Measurements from ENCODE around the gene PRM2.
"Not testable (repeated sequence)": the region's sequence is repeated elsewhere in the genome, so short reads cannot be mapped to it uniquely, and the experiment has no call there.

PRM2 gene

DNA sequence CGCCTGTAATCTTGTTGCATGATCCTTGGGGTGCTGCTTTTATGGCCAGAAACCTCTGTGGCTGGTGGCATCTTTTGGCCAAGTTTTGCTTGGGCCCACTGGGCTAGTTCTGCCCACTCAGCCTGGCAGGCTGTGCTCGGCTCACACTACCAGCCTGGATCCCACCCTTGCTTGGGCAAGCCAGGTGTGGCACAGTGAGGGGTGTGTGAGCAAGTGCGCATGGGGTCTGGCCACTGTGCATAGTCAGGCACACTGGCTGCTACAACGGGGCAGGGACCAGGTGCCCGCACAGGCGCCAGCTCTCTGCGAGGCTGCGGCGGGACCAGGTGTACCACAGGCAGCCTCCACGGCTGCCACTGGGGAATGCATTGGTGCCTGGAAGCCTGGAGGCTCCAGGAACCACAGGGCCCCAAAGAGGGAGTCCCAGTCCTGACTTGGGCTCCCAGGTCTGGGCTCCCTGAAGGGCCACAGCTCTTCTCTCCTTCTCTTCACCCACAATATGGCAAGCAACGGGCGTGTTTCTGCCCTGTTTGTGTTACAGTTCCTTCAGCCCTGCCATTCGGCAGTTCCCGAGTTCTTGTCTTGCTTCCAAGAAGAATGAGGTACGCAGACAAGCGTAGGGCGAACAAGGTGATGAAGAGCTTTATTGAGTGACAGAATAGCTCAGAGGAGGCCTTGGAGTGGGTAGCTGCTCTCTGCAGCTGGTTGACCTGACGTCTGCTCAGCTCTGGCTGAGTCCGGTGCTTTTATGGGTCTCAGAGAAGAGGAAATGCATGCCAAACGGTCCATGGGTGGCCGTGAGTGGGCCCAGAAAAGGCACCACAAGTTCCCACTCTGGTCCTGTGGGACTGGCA, 31.6 kb upstream of the PRM2 start:
- DNase-seq (ENCODE audit: insufficient read length, low spot score) (no peak), FAIRE-seq (no peak)

DNA sequence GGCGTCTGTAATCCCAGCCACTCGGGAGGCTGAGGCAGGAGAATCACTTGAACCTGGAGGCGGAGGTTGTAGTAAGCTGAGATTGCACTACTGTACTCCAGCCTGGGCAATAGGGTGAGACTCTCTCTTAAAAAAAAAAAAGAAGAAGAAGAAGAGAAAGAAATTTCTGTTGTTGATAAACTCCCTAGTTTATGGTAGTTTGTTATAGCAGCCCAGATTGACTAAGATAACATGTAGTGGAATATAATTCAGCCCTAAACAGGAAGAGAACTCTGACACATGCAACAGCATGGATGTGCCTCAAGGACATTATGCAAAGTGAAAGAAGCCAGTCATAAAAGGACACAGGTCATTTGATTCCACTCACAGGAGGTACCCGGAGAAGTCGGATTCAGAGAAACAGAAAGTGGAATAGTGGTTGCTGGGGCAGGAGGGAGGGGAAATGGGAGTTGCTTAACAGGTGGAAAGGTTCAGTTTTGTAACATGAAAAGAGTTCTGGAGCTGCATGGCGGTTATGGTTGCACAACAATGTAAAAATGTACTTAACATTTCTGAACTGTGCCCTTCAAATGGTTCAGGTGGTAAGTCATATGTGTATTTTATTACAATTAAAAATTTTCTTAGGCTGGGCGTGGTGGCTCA, 30.8 kb upstream of the PRM2 start:
- no peak for FAIRE-seq
- no peak for DNase-seq (ENCODE audit: insufficient read length, low spot score)

GRCh38 chr16:11306381-11306780, 30.1 kb upstream of the PRM2 start:
- no peak for DNase-seq (ENCODE audit: insufficient read length, low spot score)
- no peak for FAIRE-seq

- DNase-seq (ENCODE audit: insufficient read length, low spot score) (no peak), FAIRE-seq (no peak)
These were observed 27.3 kb upstream of the PRM2 start for GRCh38 chr16:11303405-11304138.

DNA sequence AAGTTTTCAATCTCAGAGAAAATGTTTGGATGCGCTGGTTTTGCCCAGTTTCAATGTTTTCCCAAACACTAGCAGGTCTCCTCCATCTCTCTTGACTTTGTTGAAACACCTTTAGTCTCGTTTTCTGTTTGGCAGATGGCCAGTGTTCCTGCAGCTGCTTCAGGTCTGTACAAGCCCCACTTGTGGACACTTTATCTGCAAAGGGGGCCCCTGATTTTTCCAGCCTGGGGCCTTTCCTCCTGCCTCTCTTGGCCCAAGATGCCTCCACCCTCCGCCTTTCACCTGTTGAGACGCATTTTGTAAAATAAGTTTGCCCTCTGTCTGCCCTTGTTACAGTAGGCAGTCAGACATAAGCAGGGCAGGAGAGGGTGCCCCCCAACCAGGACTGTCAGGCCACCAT, 26.7 kb upstream of the PRM2 start:
- no peak for DNase-seq (ENCODE audit: insufficient read length, low spot score)
- FAIRE-seq = no peak

DNA sequence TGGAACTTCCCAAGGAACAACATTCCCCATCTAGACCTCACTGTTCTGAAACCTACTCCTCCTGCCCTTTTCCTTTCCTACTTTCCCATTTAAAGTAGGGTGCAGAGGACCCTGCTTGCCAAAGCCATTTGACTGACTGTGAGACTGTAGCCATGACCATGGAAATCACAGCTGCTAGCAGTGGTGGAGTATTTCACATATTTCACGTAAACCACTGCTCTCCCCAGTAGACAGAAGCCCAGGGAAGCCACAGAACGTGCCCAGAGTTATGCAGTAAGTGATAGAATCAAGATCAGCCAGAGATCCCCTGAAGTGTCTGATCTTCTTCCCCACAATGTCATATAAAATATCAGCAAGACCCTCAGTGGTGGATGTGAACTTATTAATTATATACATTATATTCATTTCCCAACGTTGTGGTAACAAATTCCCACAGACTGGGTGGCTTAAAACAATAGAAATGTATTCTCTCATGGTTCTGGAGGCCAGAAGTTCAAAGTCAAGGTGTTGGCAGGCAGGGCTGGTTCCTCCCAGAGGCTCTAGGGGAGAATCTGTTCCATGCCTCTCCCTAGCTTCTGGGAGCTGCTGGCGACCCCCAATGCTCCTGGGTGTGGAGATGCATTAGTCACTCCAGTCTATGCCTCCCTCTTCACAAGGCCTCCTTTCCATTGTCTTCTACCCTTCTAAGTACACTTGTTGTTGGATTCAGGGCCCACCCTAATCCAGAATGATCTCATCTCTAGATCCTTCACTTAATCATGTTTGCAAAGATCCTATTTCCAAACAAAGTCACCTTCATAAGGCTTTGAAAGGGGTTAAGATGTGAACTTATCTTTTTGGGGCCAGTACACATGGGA, 25.6 kb upstream of the PRM2 start:
- FAIRE-seq (no peak), DNase-seq (ENCODE audit: insufficient read length, low spot score) (no peak)

DNA sequence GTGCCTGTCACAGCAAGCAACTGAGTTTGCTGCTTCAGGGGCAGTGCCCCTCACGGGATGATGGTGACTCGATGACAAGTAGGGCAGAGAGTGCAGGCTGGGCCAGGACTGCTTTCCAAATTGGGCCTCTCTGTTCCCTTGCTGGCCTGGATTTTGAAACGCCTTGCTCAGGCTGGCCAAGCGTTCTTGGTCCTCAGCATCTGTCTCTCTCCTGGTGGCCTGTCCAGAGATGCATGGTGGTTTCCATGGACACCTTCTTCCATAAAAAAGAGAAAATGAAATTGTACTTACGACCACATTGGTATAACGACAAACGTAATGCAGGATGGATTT, 24.2 kb upstream of the PRM2 start:
- FAIRE-seq (no peak), DNase-seq (ENCODE audit: insufficient read length, low spot score) (no peak)

DNA sequence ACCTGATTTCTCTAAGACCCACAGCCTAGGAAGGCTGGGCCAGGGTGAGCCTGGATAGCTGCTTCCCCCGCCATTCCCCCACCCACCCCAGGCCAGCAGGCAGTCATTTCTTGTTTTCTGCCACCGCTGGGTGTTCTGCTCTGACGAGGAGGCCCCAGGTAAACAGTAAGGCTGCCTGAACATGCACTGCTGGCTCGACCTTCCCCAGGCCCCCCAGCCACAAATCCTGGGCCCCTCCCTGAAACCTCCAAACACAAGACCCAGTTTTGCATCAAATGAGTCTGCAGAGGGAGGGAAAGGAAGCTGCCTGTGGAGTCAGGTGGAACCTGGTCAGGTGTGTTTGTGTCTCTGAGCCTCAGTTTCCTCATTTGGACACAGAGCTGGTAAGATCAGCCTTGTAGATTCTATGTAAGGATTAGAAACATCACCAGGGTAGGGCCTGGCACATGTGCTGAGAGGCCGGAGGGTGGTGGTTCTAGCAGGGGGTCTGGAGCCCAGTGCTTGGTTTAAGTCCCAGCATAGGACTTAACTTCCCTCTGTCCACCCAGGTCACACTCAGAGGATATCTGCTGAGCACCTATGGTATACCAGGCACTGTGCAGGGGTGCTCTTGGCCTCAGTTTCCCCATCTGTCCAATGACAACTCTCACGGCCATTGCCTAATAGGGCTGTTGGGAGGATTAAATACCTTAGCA, 23.7 kb upstream of the PRM2 start:
- FAIRE-seq (no peak), DNase-seq (ENCODE audit: insufficient read length, low spot score) (no peak)

DNA sequence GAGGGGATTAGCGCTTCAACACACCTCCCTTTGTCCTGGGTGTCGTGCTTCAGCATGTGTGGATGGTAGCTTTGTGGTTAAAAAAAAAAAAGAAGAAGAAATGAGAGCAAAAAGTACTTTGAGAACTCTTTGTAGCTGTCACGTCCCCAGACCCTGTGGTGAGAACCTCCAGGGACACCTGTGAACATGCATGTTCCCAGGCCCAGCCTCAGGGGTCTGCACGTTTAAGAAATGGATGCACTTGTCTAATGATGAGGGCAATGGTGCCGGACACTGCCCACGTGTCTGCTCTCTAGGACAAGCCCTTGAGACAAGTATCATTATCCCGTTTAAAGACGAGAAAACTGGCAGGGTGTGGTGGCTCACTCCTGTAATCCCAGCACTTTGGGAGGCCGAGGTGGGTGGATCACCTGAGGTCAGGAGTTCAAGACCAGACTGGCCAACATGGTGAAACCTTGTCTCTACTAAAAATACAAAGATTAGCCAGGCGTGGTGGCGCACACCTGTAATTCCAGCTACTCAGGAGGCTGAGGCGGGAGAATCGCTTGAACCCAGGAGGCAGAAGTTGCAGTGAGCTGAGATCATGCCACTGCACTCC, 22.8 kb upstream of the PRM2 start:
- not testable (repeated sequence) for FAIRE-seq; DNase-seq (ENCODE audit: insufficient read length, low spot score)

GRCh38 chr16:11298143-11298900, 22.0 kb upstream of the PRM2 start:
- no peak for DNase-seq (ENCODE audit: insufficient read length, low spot score)
- peak; percentile 37 for FAIRE-seq

- peak; percentile 95 for FAIRE-seq
- DNase-seq (ENCODE audit: insufficient read length, low spot score) = peak; percentile 60
These were observed 21.3 kb upstream of the PRM2 start for GRCh38 chr16:11297492-11298142.

- no peak for DNase-seq (ENCODE audit: insufficient read length, low spot score)
- peak; percentile 66 for FAIRE-seq
These were observed 20.6 kb upstream of the PRM2 start for GRCh38 chr16:11296706-11297491.

GRCh38 chr16:11296351-11296705, 20.0 kb upstream of the PRM2 start:
- no peak for DNase-seq (ENCODE audit: insufficient read length, low spot score)
- no peak for FAIRE-seq

DNA sequence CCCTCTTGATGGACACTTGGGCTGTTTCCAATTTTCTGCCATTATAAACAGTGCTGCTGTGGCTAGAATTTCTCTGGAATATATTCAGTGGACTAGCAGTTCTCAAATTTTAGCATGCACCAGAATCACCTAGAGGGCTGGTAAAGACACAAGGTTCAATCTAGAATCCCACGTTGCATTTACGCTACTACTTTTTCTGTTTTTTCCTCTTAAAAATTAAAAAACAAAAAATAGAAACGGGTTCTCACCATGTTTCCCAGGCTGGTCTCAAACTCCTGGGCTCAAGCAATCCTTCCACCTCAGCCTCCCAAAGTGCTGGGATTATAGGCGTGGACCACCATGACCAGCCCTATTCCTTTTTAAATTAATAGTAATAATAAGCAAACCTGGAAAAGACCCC, 19.4 kb upstream of the PRM2 start:
- FAIRE-seq (no peak), DNase-seq (ENCODE audit: insufficient read length, low spot score) (no peak)

DNA sequence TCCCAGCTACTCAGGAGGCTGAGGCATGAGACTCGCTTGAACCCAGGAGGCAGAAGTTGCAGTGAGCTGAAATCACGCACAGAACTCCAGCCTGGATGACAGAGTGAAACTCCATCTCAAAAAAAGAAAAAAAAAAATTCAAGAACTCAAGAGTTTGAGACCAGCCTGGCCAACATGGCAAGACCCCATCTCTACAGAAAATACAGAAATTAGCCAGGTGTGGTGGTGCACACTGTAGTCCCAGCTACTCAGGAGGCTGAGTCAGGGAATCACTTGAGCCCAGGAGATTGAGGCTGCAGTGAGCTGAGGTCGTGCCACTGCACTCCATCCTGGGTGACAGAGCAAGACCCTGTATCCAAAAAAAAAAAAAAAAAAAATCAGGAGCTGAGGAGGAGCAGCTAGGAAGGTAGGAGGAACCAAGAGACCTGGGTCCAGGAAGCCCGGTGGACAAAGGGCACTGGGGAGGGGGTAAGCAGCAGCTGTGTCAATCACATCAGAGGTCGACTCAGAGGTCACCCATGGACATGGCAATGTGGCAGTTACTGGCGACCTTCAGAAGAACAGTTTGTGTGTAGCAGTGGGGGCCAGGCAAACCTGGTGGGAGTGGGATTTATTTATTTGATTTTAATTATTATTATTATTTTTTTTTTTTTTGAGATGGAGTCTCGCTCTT, 15.9 kb upstream of the PRM2 start:
- DNase-seq (ENCODE audit: insufficient read length, low spot score) = no peak
- no peak for FAIRE-seq

DNA sequence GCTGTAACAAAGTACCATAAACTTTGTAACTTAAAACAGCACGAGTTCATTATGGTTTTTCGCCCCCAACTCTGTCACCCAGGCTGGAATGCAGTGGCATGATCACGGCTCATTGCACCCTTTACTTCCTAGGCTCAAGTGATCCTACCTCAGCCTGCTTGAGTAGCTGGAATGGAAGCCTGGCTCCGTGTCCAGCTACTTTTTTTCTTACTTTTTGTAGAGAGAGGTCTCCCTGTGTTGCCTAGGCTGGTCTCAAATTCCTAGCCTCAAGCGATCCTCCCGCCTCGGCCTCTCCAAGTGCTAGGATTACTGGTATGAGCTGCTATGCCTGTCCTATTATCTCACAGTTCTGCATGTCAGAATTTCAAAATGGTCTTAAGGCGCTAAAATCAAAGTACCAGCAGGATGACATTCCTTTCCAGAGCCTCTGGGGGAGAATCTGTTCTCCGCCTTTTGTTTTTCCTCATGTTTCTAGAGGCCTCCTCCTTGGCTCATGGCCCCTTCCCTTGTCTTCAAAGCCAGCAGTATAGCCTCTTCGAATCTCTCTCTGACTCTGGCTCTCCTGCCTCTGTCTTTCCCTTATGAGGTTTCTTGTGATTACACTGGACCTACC, 14.9 kb upstream of the PRM2 start:
- no peak for FAIRE-seq
- no peak for DNase-seq (ENCODE audit: insufficient read length, low spot score)

Measured in GM19239 (cell line).